Nephron (organoid): Measurements from ENCODE around the gene MYLK.
"Not testable (repeated sequence)": the region's sequence is repeated elsewhere in the genome, so short reads cannot be mapped to it uniquely, and the experiment has no call there.

Experiments
- H3K27ac Mint-ChIP-seq, 3 experiments: 2 replicates each; pipeline ENCODE4 v1.8.0; 2020; ENCODE audit warnings: mixed read lengths in 3 of 3, mild to moderate bottlenecking in 2 of 3, moderate library complexity in 1 of 3
- H3K27me3 Mint-ChIP-seq: 2 replicates; pipeline ENCODE4 v1.8.0; 2021; ENCODE audit warnings: low read depth, mild to moderate bottlenecking, moderate library complexity, mixed read lengths
- H3K36me3 Mint-ChIP-seq: 2 replicates; pipeline ENCODE4 v1.8.0; 2020; ENCODE audit warnings: low read depth, mixed read lengths
- H3K4me1 Mint-ChIP-seq: 2 replicates; pipeline ENCODE4 v1.8.0; 2020; ENCODE audit warnings: mixed read lengths
- H3K4me3 Mint-ChIP-seq, 3 experiments: 2 replicates each; pipeline ENCODE4 v1.8.0; 2020; ENCODE audit warnings: mild to moderate bottlenecking in 3 of 3, mixed read lengths in 3 of 3, moderate library complexity in 2 of 3
- H3K9me3 Mint-ChIP-seq: 2 replicates; pipeline ENCODE4 v1.8.0; 2020; ENCODE audit warnings: mixed read lengths
- TF ChIP-seq, protein P1 (sequence below), 3 experiments: fragments of 200-600 bp; sonication (generic); IDR thresholded peaks; one replicate each; pipeline ENCODE4 v1.5.0; 2021; ENCODE audit warnings: antibody characterized with exemption in 3 of 3; ENCODE audit not compliant: unreplicated experiment in 3 of 3

Gene MYLK

DNA sequence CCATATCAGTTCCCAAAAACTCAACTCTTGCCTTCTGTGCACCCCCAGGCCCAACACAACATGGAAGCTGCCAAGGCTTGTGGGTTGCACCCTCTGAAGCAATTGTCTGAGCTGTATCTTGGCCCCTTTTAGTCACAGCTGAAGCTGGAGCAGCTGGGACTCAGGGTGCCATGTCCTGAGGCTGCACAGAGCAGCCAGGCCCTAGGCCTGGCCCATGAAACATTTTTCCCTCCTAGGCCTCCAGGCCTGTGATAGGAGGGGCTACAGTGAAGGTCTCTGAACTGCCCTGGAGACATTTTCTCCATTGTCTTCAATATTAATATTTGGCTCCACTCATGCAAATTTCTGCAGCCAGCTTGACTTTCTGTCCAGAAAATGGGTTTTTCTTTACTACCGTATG, 8.1 kb upstream of the MYLK start:
- peaks cover 9% of the 10 kb centered on the region for H3K36me3 Mint-ChIP-seq
- H3K27ac Mint-ChIP-seq = no peak overlapping the region
- no peak overlapping the region for H3K4me3 Mint-ChIP-seq
- peaks cover 30% of the 10 kb centered on the region for H3K9me3 Mint-ChIP-seq
- peaks cover 11% of the 10 kb centered on the region for H3K27me3 Mint-ChIP-seq
- TF ChIP-seq, protein P1, sequence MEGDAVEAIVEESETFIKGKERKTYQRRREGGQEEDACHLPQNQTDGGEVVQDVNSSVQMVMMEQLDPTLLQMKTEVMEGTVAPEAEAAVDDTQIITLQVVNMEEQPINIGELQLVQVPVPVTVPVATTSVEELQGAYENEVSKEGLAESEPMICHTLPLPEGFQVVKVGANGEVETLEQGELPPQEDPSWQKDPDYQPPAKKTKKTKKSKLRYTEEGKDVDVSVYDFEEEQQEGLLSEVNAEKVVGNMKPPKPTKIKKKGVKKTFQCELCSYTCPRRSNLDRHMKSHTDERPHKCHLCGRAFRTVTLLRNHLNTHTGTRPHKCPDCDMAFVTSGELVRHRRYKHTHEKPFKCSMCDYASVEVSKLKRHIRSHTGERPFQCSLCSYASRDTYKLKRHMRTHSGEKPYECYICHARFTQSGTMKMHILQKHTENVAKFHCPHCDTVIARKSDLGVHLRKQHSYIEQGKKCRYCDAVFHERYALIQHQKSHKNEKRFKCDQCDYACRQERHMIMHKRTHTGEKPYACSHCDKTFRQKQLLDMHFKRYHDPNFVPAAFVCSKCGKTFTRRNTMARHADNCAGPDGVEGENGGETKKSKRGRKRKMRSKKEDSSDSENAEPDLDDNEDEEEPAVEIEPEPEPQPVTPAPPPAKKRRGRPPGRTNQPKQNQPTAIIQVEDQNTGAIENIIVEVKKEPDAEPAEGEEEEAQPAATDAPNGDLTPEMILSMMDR (IDR thresholded peaks at IDR 0.05; ENCODE audit: unreplicated experiment in 3 of 3) = no peak
- no peaks in the 10 kb centered on the region for H3K4me1 Mint-ChIP-seq

DNA sequence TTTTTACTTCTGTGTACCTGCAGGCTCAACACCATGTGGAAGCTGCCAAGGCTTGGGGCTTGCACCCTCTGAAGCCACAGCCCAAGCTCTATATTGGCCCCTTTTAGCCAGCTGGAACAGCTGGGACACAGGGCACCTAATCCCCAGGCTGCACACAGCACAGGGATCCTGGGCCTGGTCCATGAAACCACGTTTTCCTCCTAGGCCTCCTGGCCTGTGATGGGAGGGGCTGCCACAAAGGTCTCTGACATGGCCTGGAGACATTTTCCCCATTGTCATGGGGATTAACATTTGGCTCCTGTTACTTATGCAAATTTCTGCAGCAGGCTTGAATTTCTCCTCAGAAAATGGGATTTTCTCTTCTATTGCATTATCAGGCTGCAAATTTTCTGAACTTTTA, 6.9 kb upstream of the MYLK start:
- H3K27ac Mint-ChIP-seq, H3K36me3 Mint-ChIP-seq: not testable (repeated sequence)

DNA sequence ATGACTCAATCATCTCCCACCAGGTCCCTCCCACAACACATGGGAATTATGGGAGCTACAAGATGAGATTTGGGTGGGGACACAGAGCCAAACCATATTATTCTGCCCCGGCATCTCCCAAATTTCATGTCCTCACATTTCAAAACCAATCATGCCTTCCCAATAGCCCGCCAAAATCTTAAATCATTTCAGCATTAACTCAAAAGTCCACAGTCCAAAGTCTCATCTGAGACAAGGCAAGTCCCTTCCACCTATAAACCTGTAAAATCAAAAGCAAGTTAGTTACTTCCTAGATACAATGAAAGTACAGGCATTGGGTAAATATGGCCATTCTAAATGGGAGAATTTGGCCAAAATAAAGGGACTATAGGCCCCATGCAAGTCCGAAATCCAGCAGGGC, 6.0 kb upstream of the MYLK start:
- Mint-ChIP-seq H3K27me3 (peaks cover 27% of the 10 kb centered on the region), H3K9me3 (peaks cover 29% of the 10 kb centered on the region)
- H3K36me3 Mint-ChIP-seq, H3K4me1 Mint-ChIP-seq, H3K27ac Mint-ChIP-seq, H3K4me3 Mint-ChIP-seq: not testable (repeated sequence)

More for the DNA sequence above, 6.9 kb upstream of the MYLK start:
- H3K4me3 Mint-ChIP-seq, H3K4me1 Mint-ChIP-seq: not testable (repeated sequence)
- Mint-ChIP-seq H3K9me3 (peaks cover 30% of the 10 kb centered on the region), H3K27me3 (peaks cover 20% of the 10 kb centered on the region)

DNA sequence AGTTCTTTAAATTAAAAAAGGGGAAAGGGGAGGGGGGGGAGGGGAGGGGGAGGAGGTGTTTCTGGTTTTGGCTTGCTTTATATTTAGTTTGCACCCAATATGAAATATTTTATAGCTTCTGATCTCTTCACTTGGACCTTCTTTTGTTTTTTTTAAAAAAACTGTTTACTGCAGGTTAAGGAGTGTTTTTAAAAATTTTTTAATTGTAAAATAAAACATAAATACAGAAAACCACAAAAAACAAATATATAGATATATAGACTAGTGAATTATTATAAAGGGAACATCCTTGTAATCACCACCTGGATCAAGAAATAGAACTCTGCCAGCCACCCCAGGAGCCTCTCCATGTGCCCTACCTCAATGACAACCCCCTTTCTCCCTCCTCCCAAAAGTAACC, 861 bp upstream of the MYLK start:
- peaks cover 54% of the 10 kb centered on the region for H3K27me3 Mint-ChIP-seq
- H3K27ac Mint-ChIP-seq = no peak overlapping the region
- H3K36me3 Mint-ChIP-seq = no peaks in the 10 kb centered on the region
- H3K4me3 Mint-ChIP-seq = peak overlapping the region; percentile 58 to 69 (median 60)
- TF ChIP-seq, protein P1 (IDR thresholded peaks at IDR 0.05; ENCODE audit: unreplicated experiment in 3 of 3) = no peak
- H3K9me3 Mint-ChIP-seq = peaks cover 10% of the 10 kb centered on the region
- H3K4me1 Mint-ChIP-seq = peaks cover 8% of the 10 kb centered on the region

DNA sequence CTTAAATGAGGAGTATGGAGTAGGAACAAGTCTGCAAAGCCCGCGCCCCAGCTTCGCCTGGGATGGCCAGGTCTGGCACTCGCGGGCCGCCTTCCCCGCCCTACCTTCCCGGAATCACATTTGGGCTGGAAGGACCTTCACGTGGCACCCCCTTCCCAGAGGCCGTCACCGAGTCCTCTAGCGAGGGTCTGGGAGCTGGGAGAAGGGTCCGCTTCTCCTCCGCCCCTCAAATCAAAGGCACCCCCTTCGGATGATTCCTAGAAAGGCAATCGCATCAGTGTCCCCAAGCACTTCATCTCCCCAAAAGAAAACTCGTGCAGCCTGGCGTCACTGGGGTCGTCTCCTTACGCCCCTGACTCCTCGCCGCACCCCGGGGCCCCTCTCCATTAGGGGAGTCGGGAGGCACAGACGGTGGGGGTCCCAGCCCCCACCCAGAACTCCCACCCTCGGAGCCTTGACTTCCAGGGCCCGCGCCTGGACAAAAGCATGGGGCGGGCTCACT, 380 bp downstream of the MYLK start:
- Mint-ChIP-seq H3K4me1 (peaks cover 8% of the 10 kb centered on the region), H3K4me3 (peak overlapping the region; percentile 62 to 82 (median 77)), H3K9me3 (peaks cover 3% of the 10 kb centered on the region), H3K27me3 (peaks cover 46% of the 10 kb centered on the region), H3K36me3 (no peaks in the 10 kb centered on the region), H3K27ac (no peak overlapping the region)
- TF ChIP-seq, protein P1 (IDR thresholded peaks at IDR 0.05; ENCODE audit: unreplicated experiment in 3 of 3) = no peak

DNA sequence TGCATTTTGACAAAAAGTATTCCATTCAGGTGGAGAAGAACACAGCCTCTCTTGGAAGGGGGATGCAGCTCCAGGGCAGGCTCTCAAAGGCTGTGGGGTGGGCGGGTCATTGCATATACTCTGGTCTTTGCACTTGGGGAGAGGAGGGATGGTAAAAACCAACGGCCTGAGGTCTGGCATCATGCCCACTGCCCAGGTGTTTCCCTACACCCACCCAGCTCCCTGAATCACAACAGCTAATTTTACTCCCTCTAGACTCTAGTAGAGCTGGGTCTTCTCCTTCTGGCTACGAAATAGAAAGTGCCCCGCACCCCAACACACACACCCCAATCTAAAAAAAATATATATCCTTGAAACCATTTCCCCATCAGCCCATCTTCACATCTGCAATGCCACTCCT, 1.0 kb downstream of the MYLK start:
- Mint-ChIP-seq H3K4me1 (peaks cover 8% of the 10 kb centered on the region), H3K27ac (no peak overlapping the region), H3K27me3 (peaks cover 45% of the 10 kb centered on the region), H3K36me3 (no peaks in the 10 kb centered on the region), H3K4me3 (peak overlapping the region; percentile 62 to 82 (median 77)), H3K9me3 (no peaks in the 10 kb centered on the region)
- TF ChIP-seq, protein P1 (IDR thresholded peaks at IDR 0.05; ENCODE audit: unreplicated experiment in 3 of 3) = no peak

DNA sequence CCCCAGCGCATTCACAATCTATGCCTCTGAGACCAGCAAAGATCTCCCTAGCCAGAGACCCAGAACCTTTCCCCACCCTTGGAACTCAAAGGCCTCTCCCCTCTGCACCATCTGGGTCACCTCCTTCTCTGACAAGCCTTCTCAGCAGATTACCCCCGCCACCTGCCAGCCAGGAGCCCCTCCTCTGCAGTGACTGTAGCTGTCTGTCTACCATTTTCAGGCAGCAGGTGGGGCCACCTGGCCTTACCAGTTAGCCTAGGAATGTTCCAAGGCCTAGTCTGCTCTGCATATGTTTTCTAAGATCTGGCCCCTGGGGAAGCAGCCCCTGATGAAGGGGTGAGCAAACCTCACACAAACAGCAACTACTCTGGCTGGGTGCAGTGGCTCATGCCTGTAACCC, 2.4 kb downstream of the MYLK start:
- Mint-ChIP-seq H3K4me3 (peak overlapping the region in 1 of 3 experiments; percentile 45), H3K4me1 (peaks cover 8% of the 10 kb centered on the region), H3K27me3 (peaks cover 40% of the 10 kb centered on the region), H3K36me3 (no peaks in the 10 kb centered on the region), H3K9me3 (no peaks in the 10 kb centered on the region), H3K27ac (no peak overlapping the region)
- TF ChIP-seq, protein P1 (IDR thresholded peaks at IDR 0.05; ENCODE audit: unreplicated experiment in 3 of 3) = no peak
